H1 (cell line): ENCODE data around the gene C5orf15. TPM values are rescaled to one million over a fixed set of nuclear protein-coding genes. Genes with fewer than 3 reads are reported as not detected.

Source experiments
- CHD7 ChIP-seq: fragments of 300-600 bp; sonication (generic); IDR thresholded peaks from 2 replicates; pipeline ENCODE4 v1.7.1; 2012; ENCODE audit warnings: low read length, moderate library complexity, mild to moderate bottlenecking, inconsistent platforms; ENCODE audit not compliant: insufficient replicate concordance
- EZH2 ChIP-seq: fragments of 200-600 bp; sonication (generic); IDR thresholded peaks from 2 replicates; pipeline ENCODE4 v1.7.1; 2012; ENCODE audit warnings: low read depth, mild to moderate bottlenecking, moderate library complexity, low read length, inconsistent platforms; ENCODE audit not compliant: severe bottlenecking
- HDAC2 ChIP-seq, 2 experiments: fragments of 300-600 bp in 1 of 2; sonication (generic) in 1 of 2; IDR thresholded peaks; 2 replicates each; pipeline ENCODE4 v1.6.1; 2011 to 2012; ENCODE audit warnings: low read depth in 2 of 2, low read length in 2 of 2, mild to moderate bottlenecking in 2 of 2, moderate library complexity in 2 of 2, borderline replicate concordance in 1 of 2, inconsistent platforms in 1 of 2
- KDM4A ChIP-seq: IDR thresholded peaks from one replicate; pipeline ENCODE4 v1.7.1; 2012; ENCODE audit warnings: low read depth, mild to moderate bottlenecking, moderate library complexity, low read length, inconsistent platforms; ENCODE audit not compliant: severe bottlenecking
- NRF1 ChIP-seq: IDR thresholded peaks from 2 replicates; pipeline ENCODE4 v1.6.1; 2011; ENCODE audit warnings: mild to moderate bottlenecking, low read depth, low read length, improper control_type of control experiment
- USF2 ChIP-seq: IDR thresholded peaks from 2 replicates; pipeline ENCODE4 v1.6.1; 2011; ENCODE audit warnings: low read length, improper control_type of control experiment
- YY1 ChIP-seq: IDR thresholded peaks from 2 replicates; pipeline ENCODE4 v1.6.1; 2011; ENCODE audit warnings: low read depth, mild to moderate bottlenecking, low read length
- polyA plus RNA-seq, 7 experiments: library from polyadenylated mRNA; depleted of rRNA in 3 of 7; stranded (reverse) in 5 of 7; unstranded in 2 of 7; fragments of >200 nt in 5 of 7; fragments of 200-250 nt in 2 of 7; gene quantifications; 1 replicate in 5 of 7; 2 replicates in 1 of 7; 4 replicates in 1 of 7; pipeline versions ENCODE4 v1.2.1 to v1.2.3, GENCODE V29; 2011 to 2013; ENCODE audit warnings: missing spikeins in 2 of 7, mixed read lengths in 2 of 7
- total RNA-seq: library from RNA; stranded (reverse); fragmentation: NEBNext Ultra II Directional; extraction: Animal tissue kit (Norgen Biotek cat#: 25700); gene quantifications from 2 replicates; pipeline ENCODE4 v1.2.1, GENCODE V29; 2021

Gene C5orf15
- total and polyA plus RNA-seq, 2 of the 8 experiments (the other 6 are each of a cell fraction or from before 2014, with no cell fraction given) = 31.7 to 39.3 TPM

GRCh38 chr5:133907075-133907474 is 61.4 kb downstream of the C5orf15 start (continued):
- TF ChIP-seq HDAC2 (IDR thresholded peaks at IDR 0.05; ENCODE audit: borderline replicate concordance in 1 of 2, low read depth in 2 of 2, low read length in 2 of 2) = no peak
- TF ChIP-seq NRF1 = no peak
- no peak for TF ChIP-seq EZH2
- no peak for TF ChIP-seq KDM4A
- TF ChIP-seq YY1 = no peak
- no peak for TF ChIP-seq USF2
- no peak for TF ChIP-seq CHD7
